ENCODE results near the gene NRAS. TPM values are rescaled to one million over a fixed set of nuclear protein-coding genes. Genes with fewer than 3 reads are reported as not detected.

Gene NRAS
- total RNA-seq, 3 donors from 2014 or later, result 25.3 to 51.1 (median 40.8) TPM

- H3K36me3 ChIP-seq (ENCODE audit: low read depth), result no peaks in the 10 kb centered on the region
- ATAC-seq (peak; percentile 88), DNase-seq (peak in 2 of 3 donors; percentile 56 to 82)
- no peaks in the 10 kb centered on the region for H3K4me1 ChIP-seq (ENCODE audit: low read depth)
- H3K9me3 ChIP-seq, result no peaks in the 10 kb centered on the region
- intact Hi-C loops (cut with DNase I, micrococcal nuclease), result no loop called here
- no peak overlapping the region for H3K4me3 ChIP-seq
- TF ChIP-seq CTCF (IDR thresholded peaks at IDR 0.05), result no peak
Measured at GRCh38 chr1:114737314-114737849, 20.8 kb upstream of the NRAS start.

- intact Hi-C loops (cut with DNase I, micrococcal nuclease), result no loop called here
- Histone ChIP-seq H3K4me3 (no peak overlapping the region), H3K9me3 (no peaks in the 10 kb centered on the region), H3K36me3 (ENCODE audit: low read depth) (peaks cover 7% of the 10 kb centered on the region), H3K4me1 (ENCODE audit: low read depth) (no peaks in the 10 kb centered on the region)
- DNase-seq, result no peak
- no peak for TF ChIP-seq CTCF (IDR thresholded peaks at IDR 0.05)
- no peak for ATAC-seq
Measured at GRCh38 chr1:114735479-114735878, 18.9 kb upstream of the NRAS start.

- ATAC-seq, result no peak
- intact Hi-C loops (cut with DNase I, micrococcal nuclease), result no loop called here
- Histone ChIP-seq H3K4me3 (no peak overlapping the region), H3K9me3 (no peaks in the 10 kb centered on the region), H3K36me3 (ENCODE audit: low read depth) (peaks cover 17% of the 10 kb centered on the region), H3K4me1 (ENCODE audit: low read depth) (no peaks in the 10 kb centered on the region)
- TF ChIP-seq CTCF (IDR thresholded peaks at IDR 0.05), result no peak
- DNase-seq, result no peak
Measured at GRCh38 chr1:114729782-114730181, 13.2 kb upstream of the NRAS start.

GRCh38 chr1:114728553-114728952, 12.0 kb upstream of the NRAS start:
- no peaks in the 10 kb centered on the region for H3K4me1 ChIP-seq (ENCODE audit: low read depth)
- no peak for TF ChIP-seq CTCF (IDR thresholded peaks at IDR 0.05)
- H3K36me3 ChIP-seq (ENCODE audit: low read depth), result peaks cover 17% of the 10 kb centered on the region
- ATAC-seq (no peak), DNase-seq (no peak)
- no peak overlapping the region for H3K4me3 ChIP-seq
- intact Hi-C loops (cut with DNase I, micrococcal nuclease), result no loop called here
- no peaks in the 10 kb centered on the region for H3K9me3 ChIP-seq

- H3K4me1 ChIP-seq (ENCODE audit: low read depth), result no peaks in the 10 kb centered on the region
- ATAC-seq (no peak), DNase-seq (no peak)
- no peak for TF ChIP-seq CTCF (IDR thresholded peaks at IDR 0.05)
- no peak overlapping the region for H3K4me3 ChIP-seq
- intact Hi-C loops (cut with DNase I, micrococcal nuclease), result no loop called here
- H3K36me3 ChIP-seq (ENCODE audit: low read depth), result peaks cover 10% of the 10 kb centered on the region
- H3K9me3 ChIP-seq, result no peaks in the 10 kb centered on the region
Measured at GRCh38 chr1:114725230-114725629, 8.7 kb upstream of the NRAS start.

GRCh38 chr1:114723915-114724314, 7.3 kb upstream of the NRAS start:
- no peak for TF ChIP-seq CTCF (IDR thresholded peaks at IDR 0.05)
- H3K4me3 ChIP-seq, result no peak overlapping the region
- H3K4me1 ChIP-seq (ENCODE audit: low read depth), result no peaks in the 10 kb centered on the region
- no peak for ATAC-seq
- intact Hi-C loops (cut with DNase I, micrococcal nuclease), result no loop called here
- H3K36me3 ChIP-seq (ENCODE audit: low read depth), result no peaks in the 10 kb centered on the region
- H3K9me3 ChIP-seq, result no peaks in the 10 kb centered on the region
- no peak for DNase-seq
